ENCODE data around the gene CYP46A1.
"Not testable (repeated sequence)": the region's sequence is repeated elsewhere in the genome, so short reads cannot be mapped to it uniquely, and the experiment has no call there.

The CYP46A1 gene

DNA sequence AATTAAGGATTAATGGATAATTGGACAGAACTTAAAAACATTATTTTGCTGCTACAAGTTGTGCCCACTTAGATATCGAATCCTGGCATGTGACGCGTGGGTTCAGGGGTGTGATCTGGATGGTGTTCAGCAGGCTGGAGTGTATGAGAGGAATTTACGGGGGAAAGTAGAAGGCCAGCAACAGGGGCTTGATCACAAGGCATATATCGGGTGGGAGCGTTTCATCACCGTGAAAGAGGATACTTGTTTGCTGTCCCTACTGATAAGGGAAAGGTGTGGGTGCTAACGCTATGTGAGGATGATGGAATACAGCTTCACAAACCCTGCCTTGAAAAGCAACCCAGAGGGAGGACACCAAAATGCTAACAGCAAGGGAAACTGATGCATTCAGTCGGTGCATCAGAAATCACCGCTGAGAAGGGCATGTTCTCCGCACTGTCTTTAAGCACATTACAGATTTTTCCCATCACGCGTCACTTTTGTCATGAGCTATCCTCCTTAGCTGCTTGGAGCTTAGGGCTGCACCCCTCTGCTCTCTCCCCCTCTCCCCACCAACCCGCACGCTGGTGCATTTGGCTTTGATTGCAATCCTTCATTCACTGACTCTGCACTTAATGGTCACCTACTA is 25.8 kb upstream of the CYP46A1 start:
- DNase-seq: no peak

DNA sequence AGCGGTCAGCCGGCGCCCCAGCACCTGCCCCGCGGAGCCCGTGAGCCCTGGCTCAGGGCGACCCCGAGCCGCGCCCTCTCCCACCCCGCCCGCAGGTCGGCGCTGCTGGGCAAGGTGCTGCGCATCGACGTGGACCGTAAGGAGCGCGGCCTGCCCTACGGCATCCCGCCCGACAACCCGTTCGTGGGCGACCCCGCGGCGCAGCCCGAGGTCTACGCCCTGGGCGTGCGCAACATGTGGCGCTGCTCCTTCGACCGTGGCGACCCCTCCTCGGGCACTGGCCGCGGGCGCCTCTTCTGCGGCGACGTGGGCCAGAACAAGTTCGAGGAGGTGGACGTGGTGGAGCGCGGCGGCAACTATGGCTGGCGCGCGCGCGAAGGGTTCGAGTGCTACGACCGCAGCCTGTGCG is 24.8 kb upstream of the CYP46A1 start:
- DNase-seq: no peak

DNA sequence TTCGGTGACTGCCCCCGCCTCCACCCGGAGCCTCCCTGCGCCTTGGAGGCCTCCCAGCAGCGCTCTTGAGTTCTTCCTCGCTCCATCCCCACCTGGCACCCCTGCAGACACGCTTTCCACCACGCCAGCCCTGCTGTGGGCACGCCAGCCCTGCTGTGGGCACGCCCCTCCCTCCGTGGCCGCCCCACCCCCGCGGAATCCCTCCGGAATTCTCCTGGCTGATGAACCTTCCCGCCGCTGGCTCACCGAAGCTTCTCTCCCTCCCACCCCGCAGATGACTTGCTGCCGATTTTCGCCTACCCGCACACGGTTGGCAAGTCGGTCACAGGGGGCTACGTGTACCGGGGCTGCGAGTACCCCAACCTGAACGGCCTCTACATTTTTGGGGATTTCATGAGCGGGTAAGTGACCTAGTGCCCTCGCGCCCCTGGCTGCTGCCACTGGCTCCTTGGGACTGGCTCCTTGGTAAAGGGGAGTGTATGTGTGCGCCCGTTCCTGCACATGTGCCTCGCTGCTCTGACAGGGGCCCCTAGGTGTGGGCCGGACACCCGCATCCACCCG is 24.0 kb upstream of the CYP46A1 start:
- no peak for DNase-seq

DNA sequence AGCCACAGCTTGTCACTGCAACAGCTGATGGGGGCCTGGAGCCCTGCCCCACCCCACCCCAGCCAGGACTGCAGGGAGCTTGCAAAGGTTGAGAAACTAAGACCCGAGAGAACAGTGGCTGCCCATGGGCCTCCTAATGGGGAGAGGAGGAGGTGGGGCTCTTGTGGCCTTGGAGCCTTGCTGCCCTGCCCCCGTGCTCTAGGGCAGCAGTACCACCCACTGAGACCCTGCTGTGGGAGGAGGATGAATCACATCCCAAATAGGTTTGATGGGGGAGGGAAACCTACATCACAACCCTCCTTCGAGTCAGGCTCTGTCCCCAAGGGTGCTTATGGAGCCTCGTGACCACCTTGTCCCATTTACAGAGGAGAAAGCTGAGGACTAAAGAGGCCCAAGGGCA is 23.3 kb upstream of the CYP46A1 start:
- DNase-seq: no peak

DNA sequence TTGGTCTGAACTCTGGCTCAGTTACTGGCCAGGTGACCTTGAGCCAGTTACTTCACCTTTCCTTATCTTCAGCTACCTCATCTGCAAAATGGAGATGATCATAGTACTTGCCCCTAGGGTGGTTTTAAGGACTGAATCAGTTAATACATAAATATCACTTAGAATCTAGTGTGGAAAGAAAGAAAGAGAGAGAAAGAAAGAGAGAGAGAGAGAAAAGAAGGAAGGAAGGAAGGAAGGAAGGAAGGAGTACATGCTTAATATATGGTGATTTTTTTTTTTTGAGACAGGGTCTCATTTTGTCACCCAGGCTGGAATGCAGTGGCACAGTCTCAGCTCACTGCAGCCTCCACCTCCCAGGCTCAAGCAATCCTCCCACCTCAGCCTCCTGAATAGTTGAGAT is 22.9 kb upstream of the CYP46A1 start:
- DNase-seq: not testable (repeated sequence)

DNA sequence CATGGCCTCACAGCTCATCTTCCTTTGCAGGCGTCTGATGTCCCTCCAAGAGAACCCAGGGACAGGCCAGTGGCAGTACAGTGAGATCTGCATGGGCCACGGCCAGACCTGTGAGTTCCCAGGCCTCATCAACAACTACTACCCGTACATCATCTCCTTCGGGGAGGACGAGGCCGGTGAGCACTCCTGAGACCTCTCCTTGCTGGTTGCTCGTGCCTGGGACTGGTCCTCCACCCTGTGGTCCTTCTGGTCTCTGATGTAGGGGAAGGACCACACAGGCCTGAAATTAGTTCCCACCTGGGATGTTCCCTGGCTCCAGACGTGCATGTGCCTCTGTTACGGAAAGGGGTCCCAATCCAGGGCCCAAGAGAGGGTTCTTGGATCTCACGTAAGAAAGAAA is 21.3 kb upstream of the CYP46A1 start:
- no peak for DNase-seq

DNA sequence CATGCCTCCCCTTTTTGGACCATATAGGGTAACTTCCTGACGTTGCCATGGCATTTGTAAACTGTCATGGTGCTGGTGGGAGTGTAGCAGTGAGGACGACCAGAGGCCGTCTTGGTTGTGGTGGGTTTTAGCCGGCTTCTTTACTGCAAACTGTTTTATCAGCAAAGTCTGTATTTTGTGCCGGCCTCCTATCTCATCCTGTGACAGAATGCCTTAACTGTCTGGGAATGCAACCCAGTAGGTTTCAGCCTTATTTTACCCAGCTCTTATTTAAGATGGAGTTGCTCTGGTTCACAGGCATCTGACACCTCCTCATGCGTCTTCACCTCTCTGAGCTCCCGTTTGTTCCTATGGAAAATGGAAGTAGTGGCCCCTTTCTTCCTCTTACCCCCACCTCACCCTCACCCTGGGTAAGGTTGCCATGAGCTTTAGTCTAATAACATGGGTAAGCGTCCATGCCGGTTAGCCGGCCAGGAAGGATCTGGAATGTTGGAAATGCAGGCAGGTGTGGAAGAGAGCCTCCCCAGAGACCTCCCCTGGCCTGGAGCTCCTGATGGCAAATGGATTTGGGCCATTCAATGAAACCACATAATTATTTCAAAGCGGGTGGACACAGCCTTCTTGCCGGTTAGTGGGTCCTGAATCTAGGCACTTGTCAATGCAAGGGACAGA is 20.6 kb upstream of the CYP46A1 start:
- DNase-seq: no peak

DNA sequence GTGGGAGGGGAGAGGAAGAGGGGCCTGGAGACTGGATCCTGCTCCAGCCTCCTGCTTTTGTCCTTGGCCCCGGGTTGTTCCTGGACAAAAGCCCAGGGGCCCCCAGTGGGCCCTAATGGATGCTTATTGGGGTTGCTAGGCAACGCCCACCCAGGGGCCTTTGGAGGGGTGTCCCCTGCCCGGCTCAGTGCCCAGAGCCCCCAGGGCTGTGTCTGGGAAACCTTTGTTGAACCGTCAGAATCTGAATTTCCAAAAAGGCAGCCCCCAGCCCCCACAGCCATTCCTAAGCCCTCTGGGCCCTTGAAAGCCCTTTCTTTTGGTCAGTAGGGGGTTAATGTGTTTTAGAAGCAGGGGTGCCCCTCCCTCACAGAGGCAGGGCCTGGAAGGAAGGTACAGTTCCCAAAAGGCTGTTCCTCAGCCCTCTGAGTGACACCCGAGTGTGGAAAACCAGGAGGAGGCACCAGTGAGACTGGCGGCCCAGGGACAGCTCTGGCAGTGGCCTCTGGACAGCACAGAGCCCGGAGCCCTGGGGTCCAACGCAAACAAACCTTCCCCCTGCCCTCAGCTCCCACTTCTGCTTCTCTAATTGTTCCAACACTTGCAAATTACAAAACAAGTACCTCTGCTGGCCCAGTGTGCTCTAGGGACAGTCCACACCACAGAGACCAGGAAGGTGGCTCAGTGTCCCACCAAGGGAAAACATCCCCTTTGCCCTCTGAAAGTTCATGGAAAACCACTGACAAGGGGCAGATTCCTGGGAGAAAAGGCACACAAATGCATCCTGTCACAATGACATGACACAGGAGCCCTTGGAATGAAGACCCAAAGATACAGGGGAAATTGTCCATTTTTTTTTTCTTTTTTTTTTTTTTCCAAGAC is 19.8 kb upstream of the CYP46A1 start:
- no peak for DNase-seq

DNA sequence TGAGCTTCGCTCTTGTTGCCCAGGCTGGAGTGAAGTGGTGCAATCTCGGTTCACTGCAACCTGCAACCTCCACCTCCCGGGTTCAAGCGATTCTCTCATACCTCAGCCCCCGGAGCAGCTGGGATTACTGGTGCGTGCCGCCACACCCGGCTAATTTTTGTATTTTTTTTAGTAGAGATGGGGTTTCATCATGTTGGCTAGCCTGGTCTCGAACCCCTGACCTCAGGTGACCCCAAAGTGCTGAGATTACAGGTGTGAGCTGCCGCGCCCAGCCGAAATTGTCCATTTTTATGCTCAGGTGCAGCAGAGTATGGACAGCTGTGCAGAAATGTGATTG is 19.2 kb upstream of the CYP46A1 start:
- DNase-seq: no peak

DNA sequence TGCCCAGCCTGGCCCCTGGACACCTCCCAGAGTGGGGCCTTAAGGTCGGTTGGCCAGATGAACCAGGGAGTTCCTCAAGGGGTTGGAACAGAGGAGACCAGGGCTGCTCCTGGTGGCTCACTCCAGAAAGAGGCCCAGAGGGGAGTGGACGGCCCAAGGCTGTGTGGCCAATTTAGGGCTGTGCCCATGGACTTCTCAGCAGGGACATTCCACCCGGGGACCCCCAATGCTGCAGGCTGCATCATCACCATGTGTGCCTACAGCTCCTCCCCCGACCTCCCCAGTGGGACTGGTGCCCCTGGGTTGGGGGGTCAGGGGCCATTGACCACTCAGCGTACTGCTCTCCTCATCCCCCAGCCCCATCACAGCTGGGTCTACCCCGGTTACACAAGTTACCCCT is 17.6 kb upstream of the CYP46A1 start:
- no peak for DNase-seq

DNA sequence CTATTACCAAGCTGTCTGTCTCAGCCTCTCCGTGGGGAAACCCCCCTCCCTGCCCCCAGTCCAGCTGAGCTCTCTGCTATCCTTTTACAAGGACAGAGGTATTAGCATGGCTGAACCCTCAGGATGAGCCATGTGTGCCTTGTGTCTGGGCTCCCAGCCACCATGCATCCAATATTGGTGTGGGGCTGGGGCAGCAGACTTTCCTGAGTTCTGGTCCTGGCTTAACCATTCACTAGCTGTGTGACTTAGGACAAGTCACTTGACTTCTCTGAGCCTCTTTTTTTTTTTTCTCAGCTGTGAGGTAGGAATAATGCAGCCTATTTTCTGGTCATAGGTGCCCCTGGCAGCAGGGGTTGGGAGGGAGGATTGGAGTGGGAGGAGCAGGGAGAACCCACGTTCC is 17.1 kb upstream of the CYP46A1 start:
- DNase-seq: no peak

DNA sequence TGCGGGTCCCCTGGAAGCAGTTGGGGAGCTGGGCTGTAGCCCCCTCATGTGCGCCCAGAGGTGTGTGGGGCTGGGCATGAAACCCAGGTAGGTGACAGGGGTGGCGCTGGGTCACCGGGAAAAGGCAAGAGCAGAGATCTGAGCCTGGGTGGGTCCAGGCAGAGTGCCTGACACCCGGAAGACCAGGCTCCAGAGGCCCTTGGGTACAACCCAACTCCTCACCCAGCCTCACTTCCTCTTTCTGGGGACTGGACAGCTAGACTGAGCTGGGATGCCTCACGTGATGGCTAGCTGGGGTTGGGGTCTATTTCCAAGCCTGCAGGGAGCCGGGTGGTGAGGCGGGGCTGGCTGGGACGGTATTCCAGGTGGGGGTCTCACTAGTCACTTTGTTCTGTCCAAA is 16.3 kb upstream of the CYP46A1 start:
- no peak for DNase-seq

DNA sequence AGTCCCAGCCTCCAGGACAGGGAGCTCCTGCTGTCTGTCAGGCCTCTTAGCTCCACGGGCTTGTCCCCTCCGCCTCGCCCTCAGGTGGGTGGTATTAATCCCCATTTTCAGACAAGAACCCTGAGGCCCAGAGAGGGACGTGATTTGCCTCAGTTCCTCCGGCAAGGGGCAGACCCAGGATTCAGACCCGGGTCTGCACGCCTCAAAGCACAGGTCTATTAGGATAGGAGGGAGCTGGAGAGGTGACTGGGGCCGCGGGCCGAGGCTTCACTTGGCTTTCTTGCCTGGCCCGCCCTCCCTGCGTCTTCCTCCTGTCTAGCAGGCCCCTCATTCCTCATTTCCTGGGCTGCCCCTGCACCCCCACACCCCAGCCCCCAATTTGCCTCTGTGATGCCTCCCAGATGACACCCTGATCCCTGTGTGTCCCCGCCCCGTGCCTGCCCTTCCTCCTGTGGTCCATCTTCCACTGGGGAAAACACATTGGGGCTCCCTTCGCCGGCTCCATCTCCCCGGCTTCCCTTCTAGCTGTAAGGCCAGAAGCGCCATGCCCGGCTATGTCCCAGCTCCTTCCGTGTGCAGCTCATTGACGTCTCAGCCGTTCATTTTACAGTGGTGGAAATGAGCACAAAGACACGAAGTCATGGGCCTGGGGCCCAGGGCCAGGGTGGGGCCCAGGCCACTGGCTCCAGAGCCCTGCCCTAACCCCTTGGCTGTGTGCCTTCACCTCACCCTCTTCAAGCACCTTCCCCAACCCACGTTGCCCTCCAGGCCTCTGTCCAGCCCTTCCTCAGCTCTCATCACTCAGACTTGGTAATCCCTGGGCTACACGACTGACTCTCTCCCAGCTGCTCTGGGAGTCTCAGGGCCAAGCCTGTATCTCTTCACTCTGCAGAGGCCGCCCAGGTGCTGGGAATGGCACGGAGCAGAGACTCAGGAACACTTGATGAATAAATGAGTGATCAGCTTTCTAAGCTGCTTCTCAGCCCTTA is 15.5 kb upstream of the CYP46A1 start:
- DNase-seq: no peak

DNA sequence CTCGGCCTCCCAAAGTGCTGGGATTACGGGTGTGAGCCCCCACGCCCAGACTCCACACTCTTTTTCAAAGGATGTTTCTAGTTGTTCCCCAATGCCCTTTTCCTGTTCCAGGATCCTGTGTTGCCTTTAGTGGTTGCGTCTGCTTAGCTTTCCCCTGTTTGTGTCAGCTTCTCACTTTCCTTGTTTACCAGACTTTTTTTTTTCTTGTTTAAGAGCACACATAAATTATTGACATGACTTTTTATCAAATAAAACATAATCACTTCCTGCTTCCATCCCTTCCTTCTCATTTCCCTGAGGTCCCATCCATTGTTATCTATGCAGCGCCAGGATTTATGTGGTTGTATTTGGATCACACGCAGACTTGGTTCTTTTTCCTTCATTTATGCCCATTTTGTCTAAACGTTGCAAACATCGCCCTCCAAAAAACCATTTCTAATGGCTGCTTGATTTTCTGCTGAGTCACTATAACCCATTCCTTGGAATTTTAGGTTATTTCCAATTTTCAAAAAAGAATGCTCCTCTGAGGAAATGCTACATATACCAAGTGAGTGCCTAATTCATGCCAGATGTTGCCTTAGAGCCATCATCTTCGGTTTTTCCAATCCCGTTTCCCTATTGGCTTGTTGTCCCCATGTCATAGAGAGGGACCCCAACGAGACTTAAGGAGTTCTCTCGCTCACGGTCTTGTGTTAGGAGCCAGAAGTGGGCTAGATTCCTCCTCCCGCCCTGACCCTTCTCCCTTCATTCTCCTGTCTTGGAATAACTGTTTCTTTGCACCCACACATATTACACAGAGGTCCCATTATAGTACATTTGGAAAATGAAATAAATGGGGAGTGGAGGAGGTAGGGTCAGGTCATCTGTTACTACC is 13.5 kb upstream of the CYP46A1 start:
- DNase-seq: no peak

DNA sequence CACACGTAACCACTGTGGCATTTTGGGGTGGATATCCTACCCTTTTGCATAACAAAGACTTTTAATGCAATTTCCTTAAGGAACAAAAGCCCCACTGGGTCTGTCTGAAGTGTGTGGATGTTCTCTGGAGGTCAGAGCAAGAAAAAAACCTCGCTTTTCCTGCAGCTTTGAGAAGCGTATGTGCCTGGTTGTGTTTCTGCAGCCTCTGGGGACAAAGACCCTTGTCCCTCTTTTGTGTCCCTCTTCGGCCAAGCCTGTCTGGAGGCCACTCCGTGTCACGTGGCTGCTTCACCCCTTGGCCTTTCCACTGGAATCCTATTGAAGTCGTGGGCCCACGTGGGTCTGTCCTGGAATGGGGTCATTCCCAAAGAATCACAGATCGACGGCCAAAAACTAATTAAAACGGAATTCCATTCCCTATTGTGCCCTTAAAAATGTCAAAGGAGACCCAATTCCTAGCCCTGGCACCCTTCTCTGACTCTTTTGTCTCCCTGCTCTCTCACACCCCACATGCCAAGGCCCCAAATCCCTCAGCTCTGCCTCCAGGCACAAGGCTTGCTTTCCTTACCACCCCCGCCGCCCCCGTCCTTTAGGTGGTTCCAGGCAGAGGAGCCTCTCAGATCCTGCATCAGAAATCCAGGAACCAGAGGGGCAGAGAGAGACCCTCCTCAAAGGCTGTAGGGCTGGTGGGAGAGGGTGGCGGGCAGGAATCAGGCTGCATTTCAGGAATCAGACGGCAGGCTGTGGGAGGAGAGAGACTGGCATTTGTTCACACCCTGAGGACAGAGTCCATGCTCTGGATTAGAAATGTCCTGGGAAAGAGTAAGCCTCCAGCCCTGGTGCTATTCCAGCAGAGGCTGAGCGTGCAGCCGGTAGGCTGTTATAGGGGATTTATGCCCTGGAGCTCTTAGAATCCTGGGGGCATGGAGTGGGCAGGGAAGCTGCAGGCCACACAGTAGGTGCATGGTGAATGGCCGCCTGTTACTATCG is 12.6 kb upstream of the CYP46A1 start:
- DNase-seq: no peak

DNA sequence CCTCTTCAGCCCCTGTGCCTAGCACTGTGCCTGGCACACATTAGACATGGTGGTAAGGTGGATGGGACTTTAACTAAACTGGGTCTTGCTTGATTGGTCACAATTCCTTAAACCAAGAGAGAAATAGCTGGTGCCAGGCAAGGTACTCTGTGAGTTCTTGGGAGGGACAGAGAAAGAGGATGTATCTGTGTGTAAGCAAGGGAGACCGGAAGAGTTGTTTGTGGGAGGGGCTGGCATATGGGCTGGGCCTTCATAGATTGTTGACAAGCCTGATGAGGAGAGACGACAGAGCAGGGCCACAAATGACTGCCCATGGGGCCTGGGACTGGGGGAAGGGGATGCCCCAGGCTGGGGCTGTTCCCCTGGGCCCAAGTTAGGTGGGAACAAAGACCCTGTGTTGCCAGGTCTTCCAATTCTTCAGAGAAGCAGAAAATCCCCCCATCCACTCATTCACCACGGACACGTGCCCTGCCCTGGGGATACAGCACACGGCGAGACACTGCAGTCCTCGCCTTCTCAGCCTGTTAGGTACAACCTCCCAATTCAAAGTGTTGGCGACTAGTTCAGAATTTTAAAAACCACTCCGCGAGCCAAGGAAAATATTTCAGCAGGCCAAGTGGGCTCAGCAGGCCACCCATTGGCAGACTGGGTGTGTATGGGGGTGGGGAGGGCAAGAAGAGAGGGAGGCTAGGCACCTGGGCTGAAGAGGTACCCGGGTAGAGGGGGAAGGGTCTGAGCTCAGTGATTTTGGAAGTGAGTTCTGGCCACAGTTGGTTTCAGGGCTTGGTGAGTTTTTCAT is 11.4 kb upstream of the CYP46A1 start:
- DNase-seq: no peak

DNA sequence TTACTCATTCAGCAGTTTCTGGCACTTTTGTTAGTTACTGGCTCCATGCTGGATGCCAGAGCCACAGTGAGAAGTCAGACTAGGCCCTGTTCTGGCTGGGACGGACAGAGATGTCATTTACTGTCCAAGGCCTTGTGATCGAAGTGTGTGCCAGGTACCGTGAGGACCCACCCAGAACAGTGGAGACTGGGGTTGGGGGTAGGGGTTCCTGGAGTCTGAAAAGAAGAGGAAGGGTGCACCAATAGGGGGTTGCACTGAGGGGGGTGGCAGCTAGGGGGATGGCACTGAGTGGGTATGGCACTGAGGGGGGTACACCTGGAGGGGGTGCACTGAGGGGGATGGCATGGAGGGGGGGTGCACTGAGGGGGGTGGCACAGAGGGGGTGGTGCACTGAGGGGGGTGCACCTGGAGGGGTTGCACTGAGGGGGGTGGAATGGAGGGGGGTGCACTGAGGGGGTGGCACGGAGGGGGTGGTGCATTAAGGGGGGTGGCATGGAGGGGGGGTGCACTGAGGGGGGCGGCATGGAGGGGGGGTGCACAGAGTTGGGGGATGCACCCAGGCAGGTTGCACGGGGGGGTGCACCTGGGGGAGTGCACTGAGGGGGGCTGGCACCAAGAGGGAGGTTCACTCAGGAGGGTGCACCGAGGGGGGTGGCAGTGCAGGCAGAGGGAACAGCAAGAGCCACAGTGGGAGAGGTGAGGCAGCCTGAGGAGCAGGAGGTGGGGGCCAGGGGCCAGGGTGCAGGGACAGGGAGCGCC is 10.6 kb upstream of the CYP46A1 start:
- no peak for DNase-seq

DNA sequence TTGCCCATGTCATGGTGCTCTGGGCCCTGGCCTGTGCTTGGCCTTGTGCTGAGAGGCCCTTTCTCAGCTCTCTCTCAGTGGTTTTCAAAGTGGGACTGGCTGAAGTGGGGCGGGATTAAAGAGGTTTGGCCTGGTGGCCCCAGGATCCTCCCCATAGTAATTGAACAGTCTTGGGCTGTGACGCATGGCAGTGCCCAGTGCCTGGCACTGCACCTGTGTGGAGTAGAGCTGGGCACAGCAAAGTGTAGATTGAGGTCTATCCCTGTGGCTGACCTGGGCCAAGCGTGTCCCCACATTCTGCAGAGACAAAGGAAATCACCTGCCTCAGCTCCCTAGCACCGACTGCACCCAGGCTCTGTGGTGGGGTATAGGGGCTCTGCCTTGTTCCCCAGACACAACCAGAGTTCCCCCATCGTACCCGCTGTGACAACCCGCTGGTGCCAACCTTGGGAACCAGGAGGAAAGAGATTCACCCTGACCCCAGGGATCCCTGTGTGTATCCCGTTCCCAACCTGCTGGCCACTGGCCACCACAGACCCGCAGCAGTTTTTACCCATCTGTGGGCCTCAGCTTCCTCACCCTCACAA is 9.9 kb upstream of the CYP46A1 start:
- DNase-seq: no peak

Data from right forelimb (tissue), 1 donor.